Esophagus (tissue), 2 donors: ENCODE results near the gene UPP1. TPM values are rescaled to one million over a fixed set of nuclear protein-coding genes. Genes with fewer than 3 reads are reported as not detected.
"Not testable (repeated sequence)": the region's sequence is repeated elsewhere in the genome, so short reads cannot be mapped to it uniquely, and the experiment has no call there.

Experiments used
- H3K27ac ChIP-seq, 2 donors: one replicate each; pipeline ENCODE4 v1.5.1; 2013; ENCODE audit warnings: low read depth in 2 of 2, mild to moderate bottlenecking in 2 of 2, inconsistent platforms in 1 of 2, low read length in 1 of 2, moderate library complexity in 1 of 2
- H3K27me3 ChIP-seq, 2 donors: one replicate each; pipeline ENCODE4 v1.6.1; 2013; ENCODE audit warnings: low read length in 2 of 2, control low read depth in 1 of 2, mild to moderate bottlenecking in 1 of 2; ENCODE audit not compliant: insufficient read depth in 2 of 2, control insufficient read depth in 1 of 2
- H3K36me3 ChIP-seq, 2 donors: one replicate each; pipeline ENCODE4 v1.6.1; 2013; ENCODE audit warnings: low read length in 1 of 2; ENCODE audit not compliant: control insufficient read depth in 2 of 2, insufficient read depth in 2 of 2
- H3K4me1 ChIP-seq, 2 donors: one replicate each; pipeline ENCODE4 v1.6.1; 2013; ENCODE audit warnings: low read length in 1 of 2; ENCODE audit not compliant: control insufficient read depth in 2 of 2, insufficient read depth in 2 of 2
- H3K4me3 ChIP-seq, 2 donors: one replicate each; pipeline ENCODE4 v1.5.1; 2013; ENCODE audit warnings: low read length in 2 of 2, mild to moderate bottlenecking in 2 of 2, low read depth in 1 of 2, moderate library complexity in 1 of 2
- H3K9me3 ChIP-seq, 2 donors: one replicate each; pipeline ENCODE4 v1.6.1; 2013; ENCODE audit warnings: mild to moderate bottlenecking in 2 of 2, low read depth in 1 of 2, low read length in 1 of 2, moderate library complexity in 1 of 2; ENCODE audit not compliant: control insufficient read depth in 2 of 2, insufficient read depth in 1 of 2
- WGBS, 2 donors: extraction: QIAGEN DNeasy Blood & Tissue Kit; methylation state at CpG; one replicate each; pipeline ENCODE4 v1.1.7; 2013; 5-methylcytosine and 5-hydroxymethylcytosine counted together
- polyA plus RNA-seq, 2 donors: library from polyadenylated mRNA; stranded (reverse); fragments of 200-250 nt; gene quantifications; one replicate each; pipeline ENCODE4 v1.2.3, GENCODE V29; 2013
- donor health status: healthy with polysubstance abuse.
- donor health status: Bipolar disorder and iron deficiency.

UPP1 gene
- polyA plus RNA-seq, 2 donors = 134 to 211 TPM

DNA sequence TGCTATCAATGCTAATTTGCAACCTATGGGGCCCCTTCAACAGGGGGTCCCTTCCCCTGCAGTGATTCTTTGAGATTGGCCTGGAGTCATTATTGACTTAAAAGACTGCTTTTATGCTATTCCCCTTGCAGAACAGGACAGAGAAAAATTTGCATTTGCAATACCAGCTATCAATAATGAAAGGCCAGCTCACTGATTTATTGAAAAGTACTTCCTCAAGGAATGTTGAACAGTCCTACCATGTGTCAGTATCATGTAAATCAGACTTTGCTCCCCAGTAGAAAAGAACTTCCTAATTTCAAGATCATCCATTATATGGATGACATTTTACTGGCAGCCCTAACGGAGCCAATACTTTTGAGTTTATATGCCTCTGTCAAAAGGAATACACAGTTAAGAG, 52.5 kb downstream of the UPP1 start:
- H3K27me3 ChIP-seq = no peaks in the 10 kb centered on the region
- no peaks in the 10 kb centered on the region for H3K4me1 ChIP-seq
- H3K9me3 ChIP-seq = no peaks in the 10 kb centered on the region
- WGBS, 2 donors = 37 to 38% methylated on average over 1 of the region's 1 CpG
- H3K27ac ChIP-seq = no peak overlapping the region
- no peak overlapping the region for H3K4me3 ChIP-seq
- no peaks in the 10 kb centered on the region for H3K36me3 ChIP-seq

DNA sequence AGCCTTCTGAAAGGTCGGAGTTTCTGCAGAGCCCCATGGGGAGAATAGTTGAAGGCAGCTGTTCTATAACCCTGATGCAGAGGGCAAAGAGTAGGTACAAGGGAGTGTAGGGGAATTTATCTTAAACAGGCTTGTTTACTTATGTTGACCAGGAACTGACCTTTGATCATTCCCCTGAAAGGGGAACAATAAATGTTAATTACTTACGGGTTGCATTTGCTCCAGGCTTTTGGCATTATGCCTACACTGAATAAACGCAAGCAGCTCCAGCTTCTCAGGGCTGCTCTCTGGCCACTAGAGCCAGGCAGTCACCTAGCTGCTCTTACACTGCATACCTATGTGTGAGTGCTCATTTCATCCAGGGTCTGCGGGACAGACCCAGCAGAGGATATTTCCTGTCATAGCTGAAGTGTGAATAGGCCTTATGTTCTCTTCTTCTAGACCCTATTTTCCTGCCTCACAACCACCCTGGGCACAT, 55.3 kb downstream of the UPP1 start:
- Histone ChIP-seq H3K27ac (peak overlapping the region in 1 of 2 donors; percentile 24), H3K9me3 (no peaks in the 10 kb centered on the region)
- WGBS, 2 donors = 46 to 51% methylated on average over 4 of the region's 4 CpGs

DNA sequence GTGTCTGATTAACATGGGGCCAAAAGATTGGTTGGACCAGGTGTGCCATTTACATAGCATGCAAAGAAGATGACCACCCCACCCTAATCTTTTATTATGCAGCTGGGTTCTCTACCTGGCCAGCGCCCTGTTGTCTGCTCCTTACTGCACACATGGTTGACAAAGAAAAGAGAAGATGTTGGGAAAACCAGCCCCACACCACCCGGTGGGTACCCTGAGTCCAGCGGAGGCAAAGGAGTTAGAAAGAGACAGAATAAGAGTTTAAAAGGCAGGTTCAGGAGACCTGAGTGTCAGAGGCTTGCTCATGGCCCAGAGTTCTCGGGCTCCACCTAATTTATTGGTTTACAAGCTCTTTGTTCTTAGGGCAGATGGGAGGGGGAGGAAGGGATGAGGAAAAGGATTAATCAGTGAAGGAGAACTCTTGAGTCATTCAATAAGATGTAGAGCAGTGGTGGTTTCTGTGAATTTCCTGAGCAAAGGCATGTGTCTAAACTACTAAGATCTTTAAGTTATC, 58.1 kb downstream of the UPP1 start:
- no peaks in the 10 kb centered on the region for H3K27me3 ChIP-seq
- H3K36me3 ChIP-seq = no peaks in the 10 kb centered on the region
- 63 to 80% methylated on average over 4 of the region's 4 CpGs for WGBS, 2 donors
- H3K9me3 ChIP-seq = no peaks in the 10 kb centered on the region
- peak overlapping the region; percentile 52 to 82 for H3K27ac ChIP-seq
- no peaks in the 10 kb centered on the region for H3K4me1 ChIP-seq
- no peak overlapping the region for H3K4me3 ChIP-seq

More for the DNA sequence above, 55.3 kb downstream of the UPP1 start:
- no peaks in the 10 kb centered on the region for H3K27me3 ChIP-seq
- no peak overlapping the region for H3K4me3 ChIP-seq
- no peaks in the 10 kb centered on the region for H3K4me1 ChIP-seq
- H3K36me3 ChIP-seq = no peaks in the 10 kb centered on the region

DNA sequence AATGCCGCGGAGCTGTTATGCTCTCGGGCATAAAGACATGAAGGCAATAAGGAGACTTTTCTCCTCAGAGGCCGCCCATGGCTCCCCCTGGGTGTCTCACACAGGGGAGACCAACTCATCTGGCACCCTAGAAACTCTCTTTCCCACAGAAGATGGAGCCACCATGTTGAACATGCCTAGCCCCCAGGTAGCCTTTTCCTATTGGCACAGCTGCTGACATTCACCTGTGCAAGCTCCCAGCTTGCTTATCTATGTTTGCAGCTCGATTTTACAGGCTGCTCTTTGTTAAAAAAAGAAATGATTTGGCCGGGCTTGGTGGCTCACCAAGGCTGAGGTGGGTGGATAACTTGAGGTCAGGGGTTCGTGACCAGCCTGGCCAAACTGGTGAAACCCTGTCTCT, 58.6 kb downstream of the UPP1 start:
- peak overlapping the region; percentile 52 to 79 for H3K27ac ChIP-seq
- H3K27me3 ChIP-seq, H3K4me3 ChIP-seq, H3K36me3 ChIP-seq, H3K9me3 ChIP-seq, H3K4me1 ChIP-seq: not testable (repeated sequence)
- WGBS, 2 donors = 65 to 73% methylated on average over 7 of the region's 7 CpGs

DNA sequence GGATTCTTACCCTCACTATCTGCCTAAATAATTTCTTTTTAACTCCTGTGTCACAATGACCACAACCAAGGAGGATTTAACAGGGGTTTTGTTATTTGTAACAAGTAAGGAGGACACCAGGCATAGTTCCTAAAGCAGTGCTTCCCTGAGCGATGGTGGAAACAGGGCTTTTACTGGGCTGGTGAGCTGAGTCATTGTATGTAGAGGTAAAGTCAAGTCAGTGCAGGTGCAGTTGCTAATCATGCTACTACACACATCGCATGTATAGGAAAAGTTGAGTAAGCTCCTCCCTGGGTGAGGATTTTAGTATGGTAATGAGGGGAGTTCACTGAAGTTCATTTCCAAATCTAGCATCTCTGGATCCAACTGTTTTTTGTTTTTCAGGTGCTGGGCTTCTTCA, 59.2 kb downstream of the UPP1 start:
- Histone ChIP-seq H3K4me3 (no peak overlapping the region), H3K36me3 (no peaks in the 10 kb centered on the region), H3K27ac (no peak overlapping the region), H3K27me3 (no peaks in the 10 kb centered on the region), H3K4me1 (no peaks in the 10 kb centered on the region), H3K9me3 (no peaks in the 10 kb centered on the region)
- WGBS, 2 donors = 53 to 70% methylated on average over 2 of the region's 2 CpGs

DNA sequence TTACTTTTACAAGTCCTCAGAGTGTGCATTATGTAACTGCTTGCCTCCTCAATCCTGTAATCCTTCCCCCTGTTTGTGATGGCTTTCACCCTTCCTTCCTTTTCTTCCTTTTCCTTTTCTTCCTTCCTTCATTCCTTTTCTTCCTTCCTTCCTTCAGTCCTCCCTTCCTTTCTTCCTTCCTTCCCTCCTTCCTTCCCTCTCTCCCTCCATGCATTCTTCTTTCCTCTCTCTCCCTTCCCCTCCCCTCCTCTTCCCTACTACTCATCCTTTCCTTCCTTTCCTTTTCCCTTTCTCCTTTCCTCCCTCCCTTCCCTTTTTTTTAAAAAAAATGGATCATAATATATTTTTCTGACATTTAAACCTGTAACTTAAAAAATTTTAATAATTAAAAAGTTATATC, 60.0 kb downstream of the UPP1 start:
- Histone ChIP-seq H3K4me3 (no peak overlapping the region), H3K27me3 (no peaks in the 10 kb centered on the region), H3K36me3 (no peaks in the 10 kb centered on the region), H3K4me1 (no peaks in the 10 kb centered on the region), H3K27ac (no peak overlapping the region), H3K9me3 (no peaks in the 10 kb centered on the region)

DNA sequence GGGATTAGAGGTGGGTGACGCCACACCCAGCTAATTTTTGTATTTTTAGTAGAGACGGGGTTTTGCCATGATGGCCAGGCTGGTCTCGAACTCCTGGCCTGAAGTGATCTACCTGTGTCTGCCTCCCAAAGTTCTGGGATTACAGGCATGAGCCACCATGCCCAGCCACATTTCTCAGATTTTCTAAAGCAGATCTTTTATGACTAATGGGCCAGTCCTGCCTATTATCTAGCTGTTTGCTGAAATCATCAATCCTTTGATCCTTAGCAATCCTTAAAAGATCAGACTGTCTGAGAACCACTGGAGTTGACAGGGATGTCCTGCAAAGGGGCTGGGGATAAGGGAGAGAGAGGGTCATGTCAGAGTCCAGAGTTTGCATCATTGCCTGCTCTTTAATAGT, 61.0 kb downstream of the UPP1 start:
- no peaks in the 10 kb centered on the region for H3K36me3 ChIP-seq
- no peaks in the 10 kb centered on the region for H3K9me3 ChIP-seq
- no peaks in the 10 kb centered on the region for H3K27me3 ChIP-seq
- WGBS, 2 donors = 92 to 95% methylated on average over 3 of the region's 3 CpGs
- H3K27ac ChIP-seq = no peak overlapping the region
- H3K4me3 ChIP-seq = no peak overlapping the region
- no peaks in the 10 kb centered on the region for H3K4me1 ChIP-seq

DNA sequence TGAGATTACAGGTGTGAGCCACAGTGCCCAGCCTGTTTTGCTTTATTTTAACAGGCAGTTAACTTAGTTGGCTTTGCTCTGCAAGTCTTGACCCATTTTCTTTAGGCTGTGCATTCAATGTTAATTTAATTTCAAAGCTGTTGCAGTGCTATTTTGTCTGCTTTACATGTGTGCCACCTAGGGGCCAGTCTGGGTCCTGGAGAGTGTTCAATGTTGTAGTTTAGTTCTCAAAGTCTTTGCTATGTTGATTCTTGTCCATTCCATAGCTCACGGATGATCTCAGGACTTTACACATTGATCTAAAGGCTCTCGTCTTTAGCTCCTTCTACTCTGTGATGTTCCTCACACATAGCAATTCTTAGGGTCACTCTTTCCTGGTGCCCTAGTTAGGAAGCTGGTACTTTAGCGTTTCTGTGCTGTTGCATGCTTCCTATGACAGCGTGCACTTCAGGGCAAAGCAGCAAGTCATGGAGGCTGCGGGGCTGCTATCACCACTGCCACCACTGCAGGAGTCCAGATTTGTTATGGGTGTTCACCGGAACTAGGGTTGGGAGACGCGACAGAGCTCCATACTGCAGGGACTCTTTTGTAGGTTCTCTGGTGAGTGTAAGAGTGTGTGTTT, 65.8 kb downstream of the UPP1 start:
- H3K27me3 ChIP-seq = no peaks in the 10 kb centered on the region
- no peak overlapping the region for H3K4me3 ChIP-seq
- H3K9me3 ChIP-seq = no peaks in the 10 kb centered on the region
- H3K36me3 ChIP-seq = no peaks in the 10 kb centered on the region
- H3K4me1 ChIP-seq = no peaks in the 10 kb centered on the region
- no peak overlapping the region for H3K27ac ChIP-seq
- WGBS, 2 donors = 76 to 78% methylated on average over 8 of the region's 8 CpGs
